GM23338 (cell line): ENCODE measurements around the gene CARD10.

ENCODE experiments used
- CREB1 ChIP-seq: fragments of 250-450 bp; sonication (Bioruptor Pico); IDR thresholded peaks from 2 replicates; pipeline ENCODE4 v1.5.0; 2020; ENCODE audit warnings: low read depth, mild to moderate bottlenecking, moderate library complexity
- EZH2 ChIP-seq: fragments of 200-600 bp; sonication (generic); IDR thresholded peaks from one replicate; pipeline ENCODE4 v1.8.0; 2017; ENCODE audit warnings: antibody characterized with exemption, mild to moderate bottlenecking, low read depth; ENCODE audit not compliant: unreplicated experiment
- ZNF331 ChIP-seq: fragments of 250-450 bp; sonication (Bioruptor Pico); IDR thresholded peaks from 2 replicates; pipeline ENCODE4 v1.5.0; 2020; ENCODE audit warnings: low read depth, mild to moderate bottlenecking, moderate library complexity
- TF ChIP-seq, protein P1 (sequence below), 2 experiments: fragments of 200-600 bp in 1 of 2; sonication (generic) in 1 of 2; conservative IDR thresholded peaks; 2 replicates each; pipeline versions ENCODE4 v1.5.1 to v1.6.1; 2016 to 2017; ENCODE audit warnings: antibody characterized with exemption in 2 of 2, low read depth in 2 of 2, mild to moderate bottlenecking in 2 of 2, moderate library complexity in 1 of 2

DNA sequence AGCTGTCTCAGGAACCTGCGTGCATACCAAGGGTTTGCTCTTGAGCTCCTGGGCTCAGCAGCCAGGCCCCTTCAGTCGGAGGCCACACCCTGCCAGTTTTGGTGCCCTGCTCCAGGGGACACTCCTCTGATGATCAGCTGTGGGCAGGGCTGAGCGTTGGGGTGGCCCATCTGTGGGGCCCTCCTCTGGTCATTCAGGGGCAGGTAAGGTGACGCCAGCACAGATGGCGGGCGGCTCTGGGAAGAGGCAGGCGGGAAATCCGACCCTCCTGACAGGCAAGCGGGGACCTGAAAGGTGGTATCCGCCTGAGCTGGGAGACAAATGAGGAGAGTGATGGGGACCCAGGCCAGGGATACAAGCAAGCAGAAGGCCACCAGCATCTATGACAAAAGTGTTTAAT lies 29.2 kb downstream of the CARD10 start:
- TF ChIP-seq ZNF331 (no peak), EZH2 (no peak), CREB1 (no peak)
- TF ChIP-seq, protein P1, sequence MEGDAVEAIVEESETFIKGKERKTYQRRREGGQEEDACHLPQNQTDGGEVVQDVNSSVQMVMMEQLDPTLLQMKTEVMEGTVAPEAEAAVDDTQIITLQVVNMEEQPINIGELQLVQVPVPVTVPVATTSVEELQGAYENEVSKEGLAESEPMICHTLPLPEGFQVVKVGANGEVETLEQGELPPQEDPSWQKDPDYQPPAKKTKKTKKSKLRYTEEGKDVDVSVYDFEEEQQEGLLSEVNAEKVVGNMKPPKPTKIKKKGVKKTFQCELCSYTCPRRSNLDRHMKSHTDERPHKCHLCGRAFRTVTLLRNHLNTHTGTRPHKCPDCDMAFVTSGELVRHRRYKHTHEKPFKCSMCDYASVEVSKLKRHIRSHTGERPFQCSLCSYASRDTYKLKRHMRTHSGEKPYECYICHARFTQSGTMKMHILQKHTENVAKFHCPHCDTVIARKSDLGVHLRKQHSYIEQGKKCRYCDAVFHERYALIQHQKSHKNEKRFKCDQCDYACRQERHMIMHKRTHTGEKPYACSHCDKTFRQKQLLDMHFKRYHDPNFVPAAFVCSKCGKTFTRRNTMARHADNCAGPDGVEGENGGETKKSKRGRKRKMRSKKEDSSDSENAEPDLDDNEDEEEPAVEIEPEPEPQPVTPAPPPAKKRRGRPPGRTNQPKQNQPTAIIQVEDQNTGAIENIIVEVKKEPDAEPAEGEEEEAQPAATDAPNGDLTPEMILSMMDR (conservative IDR thresholded peaks at IDR 0.05; ENCODE audit: low read depth in 2 of 2), result no peak
